Spleen (tissue), 7 donors: ENCODE measurements around the gene SLC25A26.

Experiments used
- POLR2A ChIP-seq, 3 donors: fragments of 450-650 bp; IDR thresholded peaks; one replicate each; pipeline ENCODE4 v1.5.1; 2017; ENCODE audit warnings: antibody characterized with exemption in 3 of 3, mild to moderate bottlenecking in 1 of 3
- POLR2AphosphoS5 ChIP-seq, 3 donors: sonication (generic); formaldehyde crosslinking; IDR thresholded peaks; one replicate each; pipeline ENCODE4 v1.5.1; 2017; ENCODE audit warnings: antibody characterized with exemption in 3 of 3
- TF ChIP-seq, protein P1 (sequence below), 11 experiments: fragments of 200-600 bp in 7 of 11; fragments of 450-650 bp in 4 of 11; sonication (generic) in 4 of 11; IDR thresholded peaks in 8 of 11; conservative IDR thresholded peaks in 3 of 11; 1 replicate in 7 of 11; 2 replicates in 4 of 11; pipeline versions ENCODE4 v1.4.0 to v1.8.0; 2016 to 2021; ENCODE audit warnings: antibody characterized with exemption in 11 of 11, inconsistent platforms in 4 of 11, mild to moderate bottlenecking in 1 of 11
- donor health status: DM: no; HTN: no; CAD: no; lungs with moderate emphysema.
- donor health status: DM: no; HTN: no; CAD: no.
- donor health status: DM: no; HTN: no; CAD: no.

DNA sequence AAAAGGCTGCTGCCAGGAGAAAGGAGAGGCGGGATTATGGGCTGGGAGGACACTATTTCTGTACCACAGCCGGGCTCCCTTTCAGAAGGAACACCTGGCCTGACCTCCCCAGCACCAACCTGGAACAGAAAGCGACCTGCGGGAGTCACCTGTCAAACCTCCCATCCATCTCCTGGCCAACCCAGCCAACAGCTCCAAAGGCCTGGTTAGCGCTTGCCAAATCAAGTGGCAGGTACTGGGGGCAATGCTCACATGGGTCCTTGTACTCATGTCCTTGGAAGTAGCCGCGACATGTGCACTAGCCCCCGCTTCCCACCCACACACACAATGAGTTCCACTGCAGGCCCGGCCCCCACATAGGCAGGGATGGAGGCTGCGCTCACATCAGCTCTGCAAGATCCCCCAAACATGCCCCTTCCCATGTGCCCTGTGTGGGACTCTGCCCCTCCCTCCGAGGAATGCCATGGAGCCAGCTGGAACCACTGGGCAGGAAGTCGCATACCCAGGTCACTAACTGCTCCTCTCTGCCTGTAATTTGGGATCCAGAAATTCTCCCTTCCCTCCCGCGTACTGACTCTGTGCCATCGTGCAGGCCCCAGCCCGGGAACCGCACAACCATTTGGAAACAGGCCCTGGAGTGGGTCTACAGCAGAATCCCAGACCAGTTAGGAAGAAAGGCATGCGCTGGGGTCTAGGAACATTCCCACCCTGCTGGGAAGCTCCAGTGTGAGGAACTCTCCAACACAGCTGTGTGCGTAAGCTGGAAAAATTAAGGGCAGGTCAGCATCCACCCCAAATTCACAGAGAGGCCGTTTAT lies 181.1 kb downstream of the SLC25A26 start:
- TF ChIP-seq POLR2AphosphoS5 (IDR thresholded peaks at IDR 0.05) (no peak), POLR2A (IDR thresholded peaks at IDR 0.05) (no peak)
- TF ChIP-seq, protein P1, sequence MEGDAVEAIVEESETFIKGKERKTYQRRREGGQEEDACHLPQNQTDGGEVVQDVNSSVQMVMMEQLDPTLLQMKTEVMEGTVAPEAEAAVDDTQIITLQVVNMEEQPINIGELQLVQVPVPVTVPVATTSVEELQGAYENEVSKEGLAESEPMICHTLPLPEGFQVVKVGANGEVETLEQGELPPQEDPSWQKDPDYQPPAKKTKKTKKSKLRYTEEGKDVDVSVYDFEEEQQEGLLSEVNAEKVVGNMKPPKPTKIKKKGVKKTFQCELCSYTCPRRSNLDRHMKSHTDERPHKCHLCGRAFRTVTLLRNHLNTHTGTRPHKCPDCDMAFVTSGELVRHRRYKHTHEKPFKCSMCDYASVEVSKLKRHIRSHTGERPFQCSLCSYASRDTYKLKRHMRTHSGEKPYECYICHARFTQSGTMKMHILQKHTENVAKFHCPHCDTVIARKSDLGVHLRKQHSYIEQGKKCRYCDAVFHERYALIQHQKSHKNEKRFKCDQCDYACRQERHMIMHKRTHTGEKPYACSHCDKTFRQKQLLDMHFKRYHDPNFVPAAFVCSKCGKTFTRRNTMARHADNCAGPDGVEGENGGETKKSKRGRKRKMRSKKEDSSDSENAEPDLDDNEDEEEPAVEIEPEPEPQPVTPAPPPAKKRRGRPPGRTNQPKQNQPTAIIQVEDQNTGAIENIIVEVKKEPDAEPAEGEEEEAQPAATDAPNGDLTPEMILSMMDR (IDR thresholded peaks at IDR 0.05 in 8 of 11, conservative IDR thresholded peaks at IDR 0.05 in 3 of 11): no peak
